ENCODE results near the gene PROX1.
A peak's percentile ranks its signal among the peaks of the same experiment; 100 is the strongest.

Gene PROX1

GRCh38 chr1:213982289-213982671, 5.5 kb upstream of the PROX1 start:
- DNase-seq, result no peak

GRCh38 chr1:213982672-213983492, 4.9 kb upstream of the PROX1 start:
- DNase-seq, result peak; percentile 63

- DNase-seq, result peak; percentile 45
Observed at GRCh38 chr1:213983493-213984386, 4.0 kb upstream of the PROX1 start.

DNA sequence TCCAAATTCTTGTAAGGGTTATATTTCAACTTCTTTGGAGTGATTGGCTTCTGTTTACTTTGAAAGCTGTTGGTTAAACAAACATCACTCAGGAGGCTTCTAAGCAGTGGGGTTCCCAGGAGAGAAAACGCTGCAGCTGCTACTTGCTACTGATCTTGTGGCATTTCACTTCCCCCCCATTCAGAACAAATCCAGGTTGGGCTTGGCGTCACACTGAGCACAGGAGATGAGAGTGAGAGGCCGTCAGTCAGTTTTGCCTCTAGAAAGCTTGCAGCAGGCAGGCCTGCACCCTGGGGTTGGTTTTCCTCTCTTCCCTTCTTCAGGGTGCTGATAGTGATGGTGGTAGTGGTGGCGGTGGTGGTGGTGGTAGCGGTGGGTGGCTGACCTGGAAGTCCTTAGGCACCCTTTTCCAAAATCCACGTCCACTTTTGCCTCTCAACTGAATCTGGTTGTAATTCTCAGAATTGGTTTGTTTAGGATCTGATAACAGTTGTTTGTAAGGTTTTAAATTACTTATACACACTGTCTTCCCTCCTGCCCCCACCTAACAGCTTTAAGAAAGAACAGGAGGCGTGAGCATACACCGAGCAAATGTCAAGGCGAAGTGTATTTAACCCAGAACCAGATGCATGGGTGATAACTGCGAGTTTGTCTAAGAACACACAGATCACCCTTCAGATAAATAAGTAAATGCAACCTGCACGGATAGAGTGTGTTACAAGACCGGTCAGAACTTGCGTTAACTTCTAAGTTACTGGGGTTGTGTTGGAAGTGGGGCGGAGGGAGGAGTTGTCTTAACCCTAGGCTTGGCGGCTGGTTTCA, 3.2 kb upstream of the PROX1 start:
- peak; percentile 48 for DNase-seq

DNA sequence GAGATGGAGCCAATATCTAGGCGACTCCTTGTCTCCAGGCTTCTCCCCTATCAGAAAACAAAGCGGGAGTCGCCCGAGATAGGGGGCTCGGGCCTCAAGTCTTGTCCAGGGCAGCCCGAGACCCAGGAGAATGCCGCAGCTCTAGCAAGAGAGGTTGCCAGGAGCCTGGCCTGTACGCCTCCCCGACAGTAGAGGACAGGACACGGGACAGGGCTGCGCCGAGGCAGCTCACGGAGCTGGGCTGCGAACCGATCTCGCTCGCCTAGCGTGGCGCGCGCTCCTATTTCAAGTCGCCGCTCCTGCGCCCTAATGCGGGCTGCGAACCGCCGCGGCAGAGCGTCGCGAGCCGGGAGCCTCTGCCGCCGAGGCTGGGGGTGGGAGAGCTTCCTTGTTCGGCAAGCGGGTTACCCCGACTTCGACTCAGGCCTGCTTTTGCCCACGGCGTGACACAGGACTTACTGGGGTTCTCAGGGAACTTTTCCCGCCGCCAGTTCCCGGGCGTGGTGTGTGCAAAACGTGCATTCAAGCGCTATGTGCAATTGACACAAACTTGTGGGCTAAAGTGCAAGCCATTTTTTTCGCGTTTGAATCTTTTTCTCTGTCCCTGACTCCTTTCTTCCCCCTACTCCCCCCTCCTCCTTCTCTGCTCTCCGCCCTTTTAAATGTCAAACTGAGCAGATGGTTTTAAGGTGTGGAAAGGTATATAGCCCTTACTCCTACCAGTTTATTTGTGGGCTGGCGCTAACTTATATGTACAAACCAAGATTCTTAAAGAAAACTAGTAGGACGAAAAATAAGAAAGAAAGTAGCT, 2.4 kb upstream of the PROX1 start:
- DNase-seq, result no peak

DNA sequence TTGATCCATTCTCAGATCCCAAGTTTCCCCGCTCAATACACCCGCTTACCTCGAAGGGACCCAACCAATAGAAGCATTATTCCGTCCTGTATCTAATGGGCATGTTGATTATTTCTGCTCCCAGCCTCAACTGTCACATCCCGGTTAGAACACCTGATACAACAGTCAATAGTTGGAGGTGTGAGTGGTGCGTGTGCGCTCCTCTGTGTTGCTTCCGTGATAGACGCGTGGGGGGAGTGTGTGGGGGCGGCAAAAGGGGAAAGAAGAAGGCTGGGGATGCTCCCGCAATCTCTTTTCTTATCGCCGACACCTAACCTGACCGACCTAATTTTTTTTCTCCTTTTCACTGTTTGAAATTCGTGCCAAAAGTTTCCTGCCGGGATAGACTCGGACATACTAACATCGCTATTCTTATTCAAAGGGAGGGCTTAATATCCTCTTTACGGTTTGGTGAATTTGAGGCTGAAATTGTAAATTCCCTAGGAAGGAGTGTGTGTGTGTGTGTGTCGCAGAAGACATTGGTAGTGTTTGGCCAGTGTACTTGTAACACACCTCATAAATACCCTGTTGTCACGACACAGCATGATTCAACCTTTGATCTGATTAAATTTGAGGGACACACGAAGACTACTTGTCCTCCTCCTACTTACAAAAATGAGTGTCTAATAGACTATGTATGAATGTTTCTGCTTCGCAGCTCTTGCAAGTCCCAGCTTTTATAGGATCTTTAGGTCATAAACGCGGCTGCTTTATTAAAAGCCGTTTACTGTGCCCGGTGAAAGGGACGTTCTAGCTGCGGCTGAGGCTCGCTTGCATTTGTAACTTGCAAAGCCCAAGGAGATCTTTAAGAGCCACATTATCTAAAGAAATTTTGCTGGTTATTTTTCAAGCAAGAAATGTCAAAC, 1.5 kb upstream of the PROX1 start:
- peak; percentile 18 for DNase-seq

- no peak for DNase-seq
Observed at GRCh38 chr1:213986925-213987250, 885 bp upstream of the PROX1 start.

DNA sequence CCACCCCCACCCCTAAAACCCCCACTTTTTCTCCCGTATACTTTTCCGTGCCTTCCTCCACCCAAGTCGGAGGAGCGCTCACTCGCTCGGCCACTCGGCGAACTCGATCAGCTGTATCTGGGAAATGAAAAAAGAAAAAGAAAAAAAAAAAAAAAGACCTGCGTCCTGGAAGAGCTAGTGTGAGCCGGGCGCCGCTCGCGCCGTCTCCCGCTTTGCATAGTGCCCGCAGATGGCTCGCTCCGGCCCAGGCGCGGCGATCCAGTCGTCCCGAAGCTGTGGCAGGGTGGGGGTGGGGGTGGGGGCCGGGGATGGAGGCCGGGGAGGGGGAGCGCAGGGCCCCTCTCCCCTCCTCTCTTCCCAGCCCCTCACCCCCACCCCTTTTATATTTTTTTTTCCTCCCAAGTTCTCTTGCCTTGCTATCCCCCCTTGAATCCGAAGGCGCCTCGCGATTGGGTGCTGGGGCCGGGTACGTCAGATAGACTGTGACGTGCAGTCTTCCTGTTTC, 299 bp upstream of the PROX1 start:
- DNase-seq, result no peak

DNA sequence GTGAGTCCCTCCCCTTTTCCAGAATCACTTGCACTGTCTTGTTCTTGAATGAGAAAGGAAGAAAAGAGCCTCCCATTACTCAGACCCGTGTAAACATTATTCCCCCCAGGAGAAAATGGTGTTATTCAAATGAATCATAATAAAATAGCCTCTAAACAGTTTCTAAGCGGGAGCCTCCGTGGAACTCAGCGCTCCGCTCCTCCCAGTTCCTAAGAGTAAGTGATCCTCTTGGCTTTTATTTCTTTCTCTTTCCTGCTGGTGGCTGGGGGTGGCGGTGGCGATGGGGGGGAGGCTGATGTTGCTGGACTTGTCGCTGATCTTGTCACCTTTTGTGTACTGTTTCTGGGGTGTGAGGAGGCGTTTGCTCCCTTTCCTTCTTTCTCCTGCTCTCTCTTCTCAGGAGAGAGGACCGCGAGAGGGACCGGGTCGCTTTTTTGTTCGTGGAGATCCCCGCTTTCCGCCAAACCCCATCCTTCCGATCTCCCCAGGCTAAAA, 781 bp downstream of the PROX1 start:
- peak; percentile 69 for DNase-seq

GRCh38 chr1:213989002-213989855, 1.5 kb downstream of the PROX1 start:
- DNase-seq, result peak; percentile 75

GRCh38 chr1:213993929-213994328, 6.2 kb downstream of the PROX1 start:
- DNase-seq, result no peak

DNA sequence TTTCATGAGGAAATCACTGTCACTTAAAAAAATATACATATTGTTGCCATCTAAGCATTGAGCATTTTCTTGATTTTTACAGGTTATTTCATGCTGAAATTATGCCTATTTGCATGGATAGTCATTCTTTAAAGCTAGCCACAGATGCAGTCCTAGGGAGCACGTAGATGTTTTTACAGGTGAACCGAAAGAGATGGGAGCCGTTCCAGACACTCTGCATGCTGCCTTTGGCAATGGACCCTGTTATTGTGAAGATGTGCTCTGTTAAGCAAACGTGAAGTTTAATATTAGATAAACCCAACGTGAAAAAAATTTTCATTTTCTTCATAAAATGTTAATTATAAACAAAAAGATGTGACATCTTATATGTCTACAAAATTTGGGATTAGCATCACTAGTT, 7.1 kb downstream of the PROX1 start:
- DNase-seq, result no peak

GRCh38 chr1:213995603-213996002, 7.8 kb downstream of the PROX1 start:
- DNase-seq, result no peak

GRCh38 chr1:213996320-213997037, 8.7 kb downstream of the PROX1 start:
- no peak for DNase-seq

DNA sequence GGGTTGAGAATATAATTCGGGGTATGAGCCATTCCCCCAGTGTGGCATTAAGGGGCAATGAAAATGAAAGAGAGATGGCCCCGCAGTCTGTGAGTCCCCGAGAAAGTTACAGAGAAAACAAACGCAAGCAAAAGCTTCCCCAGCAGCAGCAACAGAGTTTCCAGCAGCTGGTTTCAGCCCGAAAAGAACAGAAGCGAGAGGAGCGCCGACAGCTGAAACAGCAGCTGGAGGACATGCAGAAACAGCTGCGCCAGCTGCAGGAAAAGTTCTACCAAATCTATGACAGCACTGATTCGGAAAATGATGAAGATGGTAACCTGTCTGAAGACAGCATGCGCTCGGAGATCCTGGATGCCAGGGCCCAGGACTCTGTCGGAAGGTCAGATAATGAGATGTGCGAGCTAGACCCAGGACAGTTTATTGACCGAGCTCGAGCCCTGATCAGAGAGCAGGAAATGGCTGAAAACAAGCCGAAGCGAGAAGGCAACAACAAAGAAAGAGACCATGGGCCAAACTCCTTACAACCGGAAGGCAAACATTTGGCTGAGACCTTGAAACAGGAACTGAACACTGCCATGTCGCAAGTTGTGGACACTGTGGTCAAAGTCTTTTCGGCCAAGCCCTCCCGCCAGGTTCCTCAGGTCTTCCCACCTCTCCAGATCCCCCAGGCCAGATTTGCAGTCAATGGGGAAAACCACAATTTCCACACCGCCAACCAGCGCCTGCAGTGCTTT, 9.4 kb downstream of the PROX1 start:
- no peak for DNase-seq

DNA sequence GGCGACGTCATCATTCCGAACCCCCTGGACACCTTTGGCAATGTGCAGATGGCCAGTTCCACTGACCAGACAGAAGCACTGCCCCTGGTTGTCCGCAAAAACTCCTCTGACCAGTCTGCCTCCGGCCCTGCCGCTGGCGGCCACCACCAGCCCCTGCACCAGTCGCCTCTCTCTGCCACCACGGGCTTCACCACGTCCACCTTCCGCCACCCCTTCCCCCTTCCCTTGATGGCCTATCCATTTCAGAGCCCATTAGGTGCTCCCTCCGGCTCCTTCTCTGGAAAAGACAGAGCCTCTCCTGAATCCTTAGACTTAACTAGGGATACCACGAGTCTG, 10.0 kb downstream of the PROX1 start:
- DNase-seq, result no peak

DNA sequence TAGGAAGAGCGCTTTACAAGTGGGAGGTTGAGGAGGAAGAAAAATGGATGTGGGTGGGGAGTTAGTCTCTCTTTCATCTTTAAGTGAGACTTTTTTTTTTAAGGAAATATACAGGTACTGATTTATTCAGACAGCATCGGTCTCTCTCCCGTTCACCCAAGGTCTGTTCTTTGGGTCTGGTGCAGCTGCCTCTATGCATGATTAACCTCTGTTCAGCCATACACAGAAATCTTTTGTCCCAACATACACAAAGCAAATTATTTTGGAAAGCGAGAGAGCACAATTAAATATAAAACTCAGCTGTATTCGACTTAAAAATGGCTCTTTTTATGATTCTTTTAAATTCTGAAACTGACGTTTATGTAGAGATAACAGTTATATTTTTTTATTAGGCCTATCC, 11.0 kb downstream of the PROX1 start:
- no peak for DNase-seq

GRCh38 chr1:213999732-214000131, 12.0 kb downstream of the PROX1 start:
- no peak for DNase-seq

DNA sequence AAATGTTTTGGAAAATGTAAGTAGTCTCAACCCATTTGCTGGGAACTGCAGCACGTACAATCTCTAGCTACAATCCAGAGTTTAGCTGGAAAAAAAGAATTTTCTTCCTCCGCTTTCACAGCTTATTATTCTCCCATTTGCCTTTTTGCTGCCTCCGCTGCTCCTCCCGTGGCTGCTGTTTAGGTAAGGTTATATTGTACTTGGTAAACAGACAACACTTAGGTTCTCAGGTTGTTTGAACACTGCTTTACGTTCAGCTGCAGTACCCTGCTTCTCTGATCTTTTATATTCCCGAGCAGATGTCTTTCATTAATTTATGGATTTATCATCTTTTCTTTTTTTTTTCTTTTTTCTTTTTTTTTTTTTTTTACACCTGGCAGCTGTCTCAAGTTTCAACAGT, 14.3 kb downstream of the PROX1 start:
- DNase-seq, result peak; percentile 52

All from NCI-H82 (cell line).